HG03064 (cell line): Measurements from ENCODE around the gene NDUFB10.

Source experiments
- ATAC-seq: cut with Tn5 transposase; IDR thresholded peaks from one replicate; pipeline ENCODE4 v1.9.1; 2021; ENCODE audit warnings: low read depth; ENCODE audit not compliant: unreplicated experiment

The NDUFB10 gene

GRCh38 chr16:1965396-1966001, 6.2 kb downstream of the NDUFB10 start:
- ATAC-seq: no peak

GRCh38 chr16:1966460-1966859, 7.1 kb downstream of the NDUFB10 start, which contains the start of gene RNF151:
RNF151 (plus strand) TSS chr16:1966856; CDS start chr16:1966882, 26 bp downstream.
- ATAC-seq: no peak

GRCh38 chr16:1968146-1968953, 9.0 kb downstream of the NDUFB10 start:
- no peak for ATAC-seq

GRCh38 chr16:1971796-1972489, 12.6 kb downstream of the NDUFB10 start, which contains the start of gene TBL3:
TBL3 (plus strand) TSS chr16:1972053; CDS start chr16:1972165, 112 bp downstream.
- peak; percentile 53 for ATAC-seq

GRCh38 chr16:1972490-1972877, 13.1 kb downstream of the NDUFB10 start:
- no peak for ATAC-seq

- no peak for ATAC-seq
Observed at GRCh38 chr16:1973461-1974156, 14.3 kb downstream of the NDUFB10 start.

- ATAC-seq: no peak
Observed at GRCh38 chr16:1974157-1975070, 15.1 kb downstream of the NDUFB10 start.

GRCh38 chr16:1975432-1976215, 16.3 kb downstream of the NDUFB10 start:
- ATAC-seq: no peak

- ATAC-seq: no peak
Observed at GRCh38 chr16:1976216-1976520, 16.8 kb downstream of the NDUFB10 start.

- ATAC-seq: no peak
Observed at GRCh38 chr16:1976951-1977874, 17.9 kb downstream of the NDUFB10 start.

GRCh38 chr16:1977875-1978268, 18.5 kb downstream of the NDUFB10 start:
- no peak for ATAC-seq

GRCh38 chr16:1978476-1979120, 19.3 kb downstream of the NDUFB10 start:
- ATAC-seq: no peak

- ATAC-seq: no peak
Observed at GRCh38 chr16:1979271-1980029, 20.1 kb downstream of the NDUFB10 start.

- no peak for ATAC-seq
Observed at GRCh38 chr16:1980030-1980769, 20.9 kb downstream of the NDUFB10 start.

GRCh38 chr16:1980770-1981087, 21.4 kb downstream of the NDUFB10 start:
- ATAC-seq: no peak

GRCh38 chr16:1981398-1981836, 22.1 kb downstream of the NDUFB10 start, which contains the start of gene NOXO1:
NOXO1 (minus strand) TSS chr16:1981469; CDS start chr16:1981179, 290 bp downstream.
- ATAC-seq: no peak
